ENCODE measurements around the gene MATR3.
"Not testable (repeated sequence)": the region's sequence is repeated elsewhere in the genome, so short reads cannot be mapped to it uniquely, and the experiment has no call there.

The MATR3 gene

DNA sequence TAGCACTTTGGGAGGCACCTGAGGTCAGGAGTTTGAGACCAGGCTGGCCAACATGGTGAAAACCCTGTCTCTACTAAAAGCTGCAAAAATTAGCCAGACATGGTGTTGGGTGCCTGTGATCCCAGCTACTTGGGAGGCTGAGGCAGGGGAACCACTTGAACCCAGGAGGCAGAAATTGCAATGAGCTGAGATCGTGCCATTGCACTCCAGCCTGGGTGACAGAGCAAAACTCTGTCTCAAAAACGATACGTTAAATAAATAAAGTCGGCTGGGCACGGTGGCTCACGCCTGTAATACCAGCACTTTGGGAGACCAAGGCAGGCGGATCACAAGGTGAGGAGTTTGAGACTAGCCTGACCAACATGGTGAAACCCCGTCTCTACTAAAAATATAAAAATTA, 62.4 kb downstream of the MATR3 start:
- not testable (repeated sequence) for DNase-seq

DNA sequence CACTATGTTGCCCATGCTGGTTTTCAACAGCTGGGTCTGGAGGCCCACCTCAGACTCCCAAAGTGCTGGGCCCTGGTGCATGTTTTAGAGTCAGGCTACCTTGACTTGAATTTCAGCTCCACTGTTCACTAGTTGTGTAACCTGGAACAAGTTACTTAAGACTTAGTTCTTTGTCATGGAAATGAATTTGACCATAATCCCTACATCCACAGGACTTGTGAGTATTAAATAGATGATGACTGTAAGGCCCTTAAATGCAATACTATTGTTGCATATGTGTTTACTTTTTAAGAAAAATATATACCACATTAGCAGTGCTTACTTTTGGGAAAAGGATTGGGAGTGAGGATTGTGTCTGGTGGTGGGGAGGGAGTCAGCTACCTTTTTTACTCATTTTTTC, 64.5 kb downstream of the MATR3 start:
- no peak for DNase-seq

GRCh38 chr5:139360384-139360783, 66.8 kb downstream of the MATR3 start:
- no peak for DNase-seq

DNA sequence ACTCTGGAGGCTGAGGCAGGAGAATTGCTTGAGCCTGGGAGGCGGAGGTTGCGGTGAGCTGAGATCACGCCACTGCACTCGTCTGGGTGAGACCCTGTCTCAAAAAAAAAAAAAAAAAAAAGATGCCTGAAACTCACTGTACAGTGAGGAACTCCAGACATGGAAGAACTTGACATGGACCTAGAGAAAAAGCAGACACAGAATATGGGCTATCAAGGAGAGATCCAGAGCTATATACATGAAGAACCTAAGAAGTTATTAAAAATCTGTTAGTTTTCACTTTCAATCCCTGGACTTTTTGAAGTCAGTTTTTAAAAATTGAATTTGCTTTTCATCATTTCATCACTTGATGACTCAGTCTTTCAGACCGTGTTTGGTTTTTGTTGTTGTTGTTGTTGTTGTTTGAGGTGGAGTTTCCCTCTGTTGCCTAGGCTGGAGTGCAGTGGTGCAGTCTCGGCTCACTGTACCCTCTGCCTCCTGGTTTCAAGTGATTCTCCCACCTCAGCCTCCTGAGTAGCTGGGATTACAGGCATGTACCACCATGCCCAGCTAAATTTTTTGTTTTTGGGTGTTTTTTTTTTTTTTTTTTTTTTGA, 68.4 kb downstream of the MATR3 start:
- no peak for DNase-seq

DNA sequence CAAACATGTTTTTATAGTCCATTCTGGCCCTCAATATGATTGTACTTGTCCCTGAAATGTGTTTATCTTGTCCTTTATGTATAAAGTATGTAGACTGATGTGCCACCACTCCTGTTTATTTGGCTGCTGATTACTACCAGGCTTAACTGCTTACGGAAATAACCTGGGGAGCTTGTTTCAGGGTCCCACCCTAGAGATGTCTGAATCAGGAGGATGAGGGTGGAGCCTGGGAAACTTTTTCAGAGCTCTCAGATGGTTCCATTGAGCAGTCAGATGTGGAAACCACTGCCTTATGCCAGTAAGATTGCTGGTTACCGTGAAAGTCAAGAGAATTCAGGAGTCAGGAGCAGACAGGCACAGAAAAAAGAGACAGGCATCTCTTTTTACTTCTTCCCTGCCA, 70.4 kb downstream of the MATR3 start:
- DNase-seq = no peak

GRCh38 chr5:139364466-139364865, 70.9 kb downstream of the MATR3 start:
- DNase-seq = no peak

- DNase-seq = no peak
Observed at GRCh38 chr5:139368613-139369012, 75.1 kb downstream of the MATR3 start.

DNA sequence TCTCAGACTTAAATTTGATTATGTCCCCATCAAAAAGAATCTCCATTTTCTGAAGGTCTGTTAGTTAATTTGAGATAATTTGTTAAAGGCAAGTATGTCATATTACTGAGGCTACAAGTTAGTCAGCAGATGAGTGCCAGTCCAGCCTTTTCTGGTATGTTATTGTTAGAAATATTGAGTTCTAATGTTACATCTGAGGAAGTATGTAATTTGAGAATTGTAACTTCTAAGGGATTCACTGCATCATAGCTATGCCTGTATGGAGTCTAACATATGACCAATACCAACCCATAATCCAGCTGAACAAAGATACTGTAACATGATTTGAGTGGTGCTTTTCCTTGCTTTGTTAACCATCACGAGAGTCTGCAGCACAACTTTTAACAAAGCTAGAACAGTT, 75.6 kb downstream of the MATR3 start:
- no peak for DNase-seq

DNA sequence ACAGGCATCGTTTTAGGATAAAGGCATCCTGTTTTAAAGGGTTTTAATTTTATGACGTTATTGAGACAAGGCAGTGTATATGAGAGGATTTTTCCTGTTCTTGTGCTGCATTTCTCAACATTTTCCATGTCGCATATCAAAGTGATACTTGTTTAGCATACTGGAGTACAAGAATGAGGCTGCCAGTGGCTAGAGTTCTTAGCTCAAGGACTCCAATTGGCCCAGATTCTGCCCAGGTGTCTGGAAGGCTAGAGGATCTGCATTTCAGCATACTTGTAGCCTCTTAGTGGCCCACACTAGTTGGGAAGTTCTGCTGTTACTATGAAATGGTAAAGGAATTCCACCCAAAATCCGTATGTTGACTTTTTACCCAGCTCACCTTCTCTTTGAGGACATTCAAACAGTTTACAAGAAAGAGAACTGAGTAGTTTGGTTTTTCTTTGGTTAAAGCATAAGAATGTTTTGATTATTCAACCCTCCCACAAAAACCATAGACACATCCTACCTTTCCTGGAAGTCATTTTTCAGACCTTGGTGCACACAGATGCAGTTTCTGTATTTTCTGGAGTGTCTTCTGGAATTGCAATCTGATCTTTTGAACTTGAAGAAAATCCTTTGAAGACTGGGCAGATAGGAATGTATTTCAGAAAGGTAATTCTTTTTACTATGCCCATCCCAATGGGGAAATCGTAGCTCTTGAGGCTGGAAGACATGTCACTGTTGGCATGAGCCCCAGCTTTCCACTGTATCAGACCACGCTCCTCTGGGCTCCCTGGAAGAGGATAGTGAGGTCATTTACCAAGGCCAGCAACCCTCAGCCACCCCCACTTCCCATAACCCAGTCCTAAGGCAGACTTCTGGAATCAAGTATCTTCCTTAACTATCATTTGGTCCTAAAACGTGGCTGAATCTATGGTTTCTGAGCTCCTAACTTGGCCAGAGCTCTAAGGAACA, 78.2 kb downstream of the MATR3 start:
- DNase-seq = no peak

DNA sequence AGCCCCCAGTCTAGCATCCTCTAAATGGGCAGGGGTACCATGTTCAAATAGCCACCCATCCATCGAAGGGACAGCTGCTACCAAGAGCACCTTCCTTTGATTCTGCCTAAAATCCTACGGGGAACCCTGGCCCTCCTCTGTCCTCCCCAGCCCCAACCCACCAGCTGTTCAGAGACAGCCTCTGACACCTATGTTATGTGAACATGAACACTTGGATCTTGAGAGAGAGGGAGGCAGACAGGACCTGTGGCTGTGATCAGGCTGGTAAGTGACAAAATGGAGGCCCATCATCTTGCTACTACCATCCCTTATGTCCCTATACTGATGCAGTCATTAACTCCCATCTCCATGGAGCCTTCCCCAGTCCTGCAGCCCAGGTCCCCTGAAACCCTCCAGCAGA, 81.4 kb downstream of the MATR3 start:
- DNase-seq = no peak

DNA sequence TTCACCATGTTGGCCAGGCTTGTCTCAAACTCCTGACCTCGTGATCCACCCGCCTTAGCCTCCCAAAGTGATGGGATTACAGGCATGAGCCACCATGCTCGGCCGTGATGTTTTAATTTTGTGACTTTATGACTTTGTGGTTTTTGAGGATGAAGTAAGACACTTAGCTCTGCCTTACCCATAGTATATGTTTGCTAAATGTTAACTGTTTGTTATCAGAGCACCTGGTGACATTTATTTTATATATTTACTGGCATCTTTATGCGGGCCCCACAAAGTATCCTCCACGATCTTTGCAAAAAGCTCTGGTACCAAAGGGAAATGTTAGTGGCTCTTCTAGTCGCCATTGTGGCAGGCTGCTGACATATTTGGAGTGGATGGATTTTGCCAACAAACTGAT, 82.8 kb downstream of the MATR3 start:
- DNase-seq = no peak

DNA sequence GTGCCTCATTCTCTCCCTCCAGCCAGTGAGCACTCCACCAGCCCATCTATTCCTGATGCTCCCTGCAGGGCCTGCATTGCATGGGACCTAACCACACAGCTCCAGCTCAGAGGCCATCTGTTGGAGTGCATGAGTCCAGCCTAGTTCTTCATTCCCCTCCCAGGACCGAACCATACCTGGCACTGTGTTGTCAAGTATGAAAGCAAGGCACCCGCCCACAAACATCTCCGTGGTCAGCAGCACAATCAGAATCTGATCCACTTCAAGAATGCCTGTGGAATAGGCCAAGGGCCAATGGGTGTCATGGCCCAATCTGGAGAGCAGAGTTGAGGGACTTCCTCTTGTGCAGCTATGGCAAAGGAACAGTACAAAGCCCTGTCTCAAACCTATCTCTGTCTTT, 83.7 kb downstream of the MATR3 start:
- DNase-seq = no peak

- DNase-seq = no peak
Observed at GRCh38 chr5:139378101-139378825, 84.7 kb downstream of the MATR3 start.

- DNase-seq = no peak
Observed at GRCh38 chr5:139378941-139379361, 85.4 kb downstream of the MATR3 start.

DNA sequence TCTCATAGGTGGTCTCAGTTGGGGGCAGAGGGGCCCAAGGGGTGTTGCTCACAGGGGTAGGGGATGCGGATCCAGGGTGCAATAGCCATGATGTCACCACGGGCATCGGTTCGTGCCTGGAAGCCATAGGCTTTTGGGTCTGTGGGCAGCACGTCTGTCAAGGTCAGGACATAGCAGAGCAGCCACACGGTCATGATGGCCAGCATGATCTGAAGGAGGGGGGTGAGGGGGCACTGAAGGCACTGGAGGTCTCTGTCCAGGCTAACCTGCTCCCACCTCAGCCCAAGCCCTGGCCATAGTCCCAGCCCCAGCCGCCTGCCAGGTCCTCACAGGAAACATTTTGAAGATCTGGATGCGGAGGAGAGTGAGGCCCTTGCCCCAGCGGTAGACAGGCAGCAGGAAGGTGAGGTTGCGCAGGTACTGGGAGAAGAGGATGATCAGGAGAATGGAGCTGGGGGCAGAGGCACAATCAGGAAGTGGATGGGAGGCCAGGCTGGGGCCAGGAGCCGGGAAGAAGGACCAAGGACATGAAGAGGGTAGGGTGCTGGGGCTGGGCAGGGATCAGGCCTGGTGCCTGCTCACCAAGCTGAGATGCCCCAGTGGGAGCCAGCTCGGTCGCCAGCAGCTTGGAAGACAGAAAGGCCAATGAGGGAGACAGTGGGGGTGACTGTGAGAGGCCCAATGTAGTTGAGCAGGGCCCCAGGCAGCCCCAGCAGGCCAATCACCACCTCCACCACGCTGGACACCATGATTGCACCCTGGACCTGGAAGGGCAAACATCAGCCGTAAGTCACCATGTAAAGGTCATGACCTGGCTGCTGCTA, 86.3 kb downstream of the MATR3 start:
- DNase-seq = no peak

Measured in retina (tissue), 1 donor.